Breast epithelium (tissue), 4 donors: ENCODE data around the gene GPR87. TPM values are rescaled to one million over a fixed set of nuclear protein-coding genes. Genes with fewer than 3 reads are reported as not detected.

Experiments used
- DNase-seq, 2 donors: peaks; one replicate each; pipeline ENCODE4 v3.0.0-alpha.2; 2019; ENCODE audit warnings: low spot score in 2 of 2
- H3K27ac ChIP-seq, 2 donors: fragments of 200-600 bp; sonication (generic) in 1 of 2; one replicate each; pipeline ENCODE4 v1.5.1; 2016 to 2019; ENCODE audit warnings: mild to moderate bottlenecking in 1 of 2
- H3K27me3 ChIP-seq, 2 donors: fragments of 200-600 bp; sonication (generic) in 1 of 2; one replicate each; pipeline versions ENCODE4 v1.5.1 to v1.6.0; 2017 to 2019; ENCODE audit warnings: control low read depth in 1 of 2, mild to moderate bottlenecking in 1 of 2
- H3K36me3 ChIP-seq: fragments of 200-600 bp; one replicate; pipeline ENCODE4 v1.5.1; 2019
- H3K4me1 ChIP-seq, 2 donors: fragments of 200-600 bp; sonication (generic); one replicate each; pipeline ENCODE4 v1.5.1; 2016 to 2019; ENCODE audit warnings: control low read depth in 1 of 2
- H3K4me3 ChIP-seq, 3 donors: fragments of 200-600 bp; sonication (generic); 1 replicate in 2 of 3; 2 replicates in 1 of 3; pipeline ENCODE4 v1.5.1; 2016 to 2019; ENCODE audit warnings: mild to moderate bottlenecking in 3 of 3, moderate library complexity in 2 of 3
- H3K9me3 ChIP-seq, 2 donors: fragments of 200-600 bp; sonication (generic) in 1 of 2; one replicate each; pipeline ENCODE4 v1.5.1; 2016 to 2019; ENCODE audit warnings: control low read depth in 1 of 2
- CTCF ChIP-seq, 3 donors: fragments of 450-650 bp; IDR thresholded peaks; one replicate each; pipeline ENCODE4 v1.5.1; 2016 to 2017; ENCODE audit warnings: antibody characterized with exemption in 3 of 3, mild to moderate bottlenecking in 3 of 3, moderate library complexity in 3 of 3
- POLR2A ChIP-seq: fragments of 450-650 bp; IDR thresholded peaks from one replicate; pipeline ENCODE4 v1.6.1; 2016; ENCODE audit warnings: antibody characterized with exemption, mild to moderate bottlenecking, moderate library complexity
- POLR2AphosphoS5 ChIP-seq, 3 donors: sonication (generic); formaldehyde crosslinking; IDR thresholded peaks; one replicate each; pipeline ENCODE4 v1.6.1; 2017; ENCODE audit warnings: antibody characterized with exemption in 3 of 3
- intact Hi-C: fragments of 100-400 bp; cut with DNase I; formaldehyde crosslinking; loops from one replicate; pipeline ENCODE4 v1.15.1; 2023; ENCODE audit warnings: low total_unique reads
- total RNA-seq, 3 donors: library from RNA; depleted of rRNA; stranded (reverse); fragments of >200 nt; gene quantifications; one replicate each; pipeline ENCODE4 v1.1.0, GENCODE V29; 2016

The GPR87 gene
- total RNA-seq, 3 donors from 2014 or later, result 2.6 to 3.4 TPM; not detected in 1

- no peak overlapping the region for H3K27ac ChIP-seq
Observed at GRCh38 chr3:151331696-151332095, 15.1 kb upstream of the GPR87 start.

GRCh38 chr3:151330899-151331298 is 14.3 kb upstream of the GPR87 start:
- H3K27ac ChIP-seq, result no peak overlapping the region
- H3K36me3 ChIP-seq, result no peaks in the 10 kb centered on the region
- DNase-seq, result no peak

More at GRCh38 chr3:151331696-151332095, 15.1 kb upstream of the GPR87 start:
- no peak for DNase-seq
- H3K36me3 ChIP-seq, result no peaks in the 10 kb centered on the region
- TF ChIP-seq POLR2A (no peak), CTCF (IDR thresholded peaks at IDR 0.05) (no peak), POLR2AphosphoS5 (IDR thresholded peaks at IDR 0.05) (no peak)
- no peaks in the 10 kb centered on the region for H3K27me3 ChIP-seq
- intact Hi-C loops, result no loop called here
- H3K4me3 ChIP-seq, result no peak overlapping the region
- no peaks in the 10 kb centered on the region for H3K9me3 ChIP-seq
- H3K4me1 ChIP-seq, result no peaks in the 10 kb centered on the region

GRCh38 chr3:151330379-151330778 is 13.8 kb upstream of the GPR87 start:
- no peaks in the 10 kb centered on the region for H3K4me1 ChIP-seq
- TF ChIP-seq POLR2A (no peak), CTCF (IDR thresholded peaks at IDR 0.05) (no peak), POLR2AphosphoS5 (IDR thresholded peaks at IDR 0.05) (no peak)
- no peaks in the 10 kb centered on the region for H3K9me3 ChIP-seq
- H3K27me3 ChIP-seq, result no peaks in the 10 kb centered on the region
- DNase-seq, result no peak
- intact Hi-C loops, result no loop called here
- no peaks in the 10 kb centered on the region for H3K36me3 ChIP-seq
- H3K4me3 ChIP-seq, result no peak overlapping the region
- H3K27ac ChIP-seq, result no peak overlapping the region

More at GRCh38 chr3:151330899-151331298, 14.3 kb upstream of the GPR87 start:
- Histone ChIP-seq H3K4me1 (no peaks in the 10 kb centered on the region), H3K4me3 (no peak overlapping the region), H3K27me3 (no peaks in the 10 kb centered on the region), H3K9me3 (no peaks in the 10 kb centered on the region)
- TF ChIP-seq POLR2A, result no peak
- TF ChIP-seq POLR2AphosphoS5 (IDR thresholded peaks at IDR 0.05), result no peak
- no peak for TF ChIP-seq CTCF (IDR thresholded peaks at IDR 0.05)
- intact Hi-C loops, result no loop called here

- Histone ChIP-seq H3K9me3 (no peaks in the 10 kb centered on the region), H3K4me1 (no peaks in the 10 kb centered on the region), H3K36me3 (no peaks in the 10 kb centered on the region), H3K27me3 (no peaks in the 10 kb centered on the region), H3K27ac (peak within 1 kb of the TSS; percentile 16 to 27), H3K4me3 (peak within 1 kb of the TSS; percentile 19 to 39 (median 34))
- intact Hi-C loops, result loop anchor here (10.0 kb wide), 1 partner anchor 1155 kb away; no protein-coding TSS in a partner anchor
- TF ChIP-seq CTCF (IDR thresholded peaks at IDR 0.05) (no peak), POLR2AphosphoS5 (IDR thresholded peaks at IDR 0.05) (no peak), POLR2A (no peak)
- no peak for DNase-seq
Observed at GRCh38 chr3:151329363-151329762, 12.7 kb upstream of the GPR87 start, which contains the start of gene P2RY13. TSS of gene P2RY13 (minus strand) at chr3:151329549. CDS start at chr3:151329528, 21 bp downstream.

- TF ChIP-seq CTCF (IDR thresholded peaks at IDR 0.05) (no peak), POLR2AphosphoS5 (IDR thresholded peaks at IDR 0.05) (no peak)
- peak overlapping the region; percentile 19 to 39 (median 34) for H3K4me3 ChIP-seq
- intact Hi-C loops, result loop anchor here (10.0 kb wide), 1 partner anchor 1156 kb away; no protein-coding TSS in a partner anchor
- no peaks in the 10 kb centered on the region for H3K27me3 ChIP-seq
- peak overlapping the region; percentile 16 to 27 for H3K27ac ChIP-seq
- H3K4me1 ChIP-seq, result no peaks in the 10 kb centered on the region
- DNase-seq, result peak in 1 of 2 donors; percentile 22
- H3K9me3 ChIP-seq, result no peaks in the 10 kb centered on the region
- H3K36me3 ChIP-seq, result no peaks in the 10 kb centered on the region
Observed at GRCh38 chr3:151328298-151328995, 11.8 kb upstream of the GPR87 start.
